Measurements from ENCODE around the gene DYNLT2B. TPM values are rescaled to one million over a fixed set of nuclear protein-coding genes. Genes with fewer than 3 reads are reported as not detected.

Gene DYNLT2B
- total RNA-seq, 1 donor, result 16.0 TPM

DNA sequence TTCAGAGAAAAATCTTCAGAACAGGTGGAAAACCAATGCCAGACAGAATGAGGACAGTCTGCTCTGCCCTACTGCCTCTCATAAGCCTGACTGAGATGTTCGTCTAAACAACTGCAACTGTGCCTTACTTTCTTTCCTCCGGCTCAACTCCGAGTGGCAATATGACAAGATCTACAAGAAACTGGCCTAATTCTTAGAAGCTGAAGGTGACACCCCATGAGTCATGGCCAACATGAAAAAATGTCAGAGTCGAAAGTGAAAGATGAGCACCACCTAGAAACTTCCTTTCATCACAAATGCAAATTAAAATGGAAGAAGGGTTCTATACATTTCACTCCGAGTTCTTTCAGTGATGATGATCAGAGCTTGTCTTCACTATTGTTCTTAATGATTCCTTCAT lies 43.5 kb downstream of the DYNLT2B start:
- DNase-seq (ENCODE audit: low read depth), result no peak
- H3K4me3 ChIP-seq (ENCODE audit: low read depth, low read length), result no peak overlapping the region
- TF ChIP-seq, protein P1, sequence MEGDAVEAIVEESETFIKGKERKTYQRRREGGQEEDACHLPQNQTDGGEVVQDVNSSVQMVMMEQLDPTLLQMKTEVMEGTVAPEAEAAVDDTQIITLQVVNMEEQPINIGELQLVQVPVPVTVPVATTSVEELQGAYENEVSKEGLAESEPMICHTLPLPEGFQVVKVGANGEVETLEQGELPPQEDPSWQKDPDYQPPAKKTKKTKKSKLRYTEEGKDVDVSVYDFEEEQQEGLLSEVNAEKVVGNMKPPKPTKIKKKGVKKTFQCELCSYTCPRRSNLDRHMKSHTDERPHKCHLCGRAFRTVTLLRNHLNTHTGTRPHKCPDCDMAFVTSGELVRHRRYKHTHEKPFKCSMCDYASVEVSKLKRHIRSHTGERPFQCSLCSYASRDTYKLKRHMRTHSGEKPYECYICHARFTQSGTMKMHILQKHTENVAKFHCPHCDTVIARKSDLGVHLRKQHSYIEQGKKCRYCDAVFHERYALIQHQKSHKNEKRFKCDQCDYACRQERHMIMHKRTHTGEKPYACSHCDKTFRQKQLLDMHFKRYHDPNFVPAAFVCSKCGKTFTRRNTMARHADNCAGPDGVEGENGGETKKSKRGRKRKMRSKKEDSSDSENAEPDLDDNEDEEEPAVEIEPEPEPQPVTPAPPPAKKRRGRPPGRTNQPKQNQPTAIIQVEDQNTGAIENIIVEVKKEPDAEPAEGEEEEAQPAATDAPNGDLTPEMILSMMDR (IDR thresholded peaks at IDR 0.05; ENCODE audit: insufficient read depth, low read length), result no peak

DNA sequence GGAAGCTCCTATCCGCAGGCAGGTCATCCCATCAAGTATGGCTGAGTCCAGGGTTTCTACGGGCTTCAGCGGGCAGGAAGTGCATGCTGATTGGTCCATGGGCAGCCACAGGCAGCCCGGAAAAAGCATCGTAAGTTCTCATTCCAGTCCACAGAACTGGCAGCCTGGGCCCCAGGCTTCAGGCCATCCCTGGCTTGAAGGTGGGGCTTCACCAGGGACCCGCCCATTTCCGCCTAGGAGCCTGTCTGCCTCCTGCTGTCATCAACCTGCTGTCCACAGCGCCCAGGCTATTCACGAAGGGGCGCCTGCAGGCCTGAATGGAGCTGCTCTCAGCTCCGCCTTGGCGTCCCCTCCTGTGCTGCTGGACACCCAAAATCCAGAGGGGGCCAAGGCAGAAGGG lies 44.4 kb downstream of the DYNLT2B start:
- TF ChIP-seq, protein P1 (IDR thresholded peaks at IDR 0.05; ENCODE audit: insufficient read depth, low read length), result no peak
- no peak for DNase-seq (ENCODE audit: low read depth)
- no peak overlapping the region for H3K4me3 ChIP-seq (ENCODE audit: low read depth, low read length)

DNA sequence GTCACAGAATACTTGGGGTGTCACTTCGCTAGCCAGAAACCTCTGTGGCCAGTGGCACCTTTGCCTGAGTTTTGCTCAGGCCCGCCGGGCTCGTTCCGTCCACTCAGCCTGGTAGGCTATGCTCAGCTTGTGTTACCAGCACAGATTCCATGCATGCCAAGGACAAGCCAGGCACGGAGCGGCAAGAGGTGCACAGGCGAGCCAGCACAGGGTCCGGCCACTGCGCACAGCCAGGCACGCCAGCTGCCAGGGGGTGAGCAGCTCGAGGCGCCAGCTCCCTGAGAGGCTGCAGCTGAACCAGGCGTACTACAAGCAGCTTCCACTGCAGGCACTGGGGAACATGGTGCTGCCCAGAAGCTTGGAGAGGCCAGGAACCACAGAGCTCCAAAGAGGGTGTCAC lies 45.2 kb downstream of the DYNLT2B start:
- H3K4me3 ChIP-seq (ENCODE audit: low read depth, low read length), result no peak overlapping the region
- DNase-seq (ENCODE audit: low read depth), result no peak
- TF ChIP-seq, protein P1 (IDR thresholded peaks at IDR 0.05; ENCODE audit: insufficient read depth, low read length), result no peak

DNA sequence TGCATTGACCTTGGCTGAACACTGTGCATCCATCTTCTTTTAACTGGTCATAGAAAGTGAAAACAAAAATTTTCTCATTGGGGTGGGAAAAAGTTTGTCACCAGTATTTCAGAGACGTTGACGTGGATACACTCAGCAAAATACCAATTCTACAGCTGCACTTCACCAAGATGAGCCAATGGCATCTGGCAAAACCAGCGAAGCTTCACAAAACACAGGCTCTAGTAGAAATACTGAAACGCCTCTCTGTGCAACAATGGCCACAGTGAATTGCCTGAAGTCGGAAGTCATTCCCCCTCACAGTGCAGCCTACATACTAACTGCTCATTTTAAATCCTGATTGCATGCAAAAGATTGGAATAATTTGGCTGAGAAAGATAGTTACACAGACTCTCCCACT lies 47.5 kb downstream of the DYNLT2B start:
- H3K4me3 ChIP-seq (ENCODE audit: low read depth, low read length), result no peak overlapping the region
- TF ChIP-seq, protein P1 (IDR thresholded peaks at IDR 0.05; ENCODE audit: insufficient read depth, low read length), result no peak
- DNase-seq (ENCODE audit: low read depth), result no peak

DNA sequence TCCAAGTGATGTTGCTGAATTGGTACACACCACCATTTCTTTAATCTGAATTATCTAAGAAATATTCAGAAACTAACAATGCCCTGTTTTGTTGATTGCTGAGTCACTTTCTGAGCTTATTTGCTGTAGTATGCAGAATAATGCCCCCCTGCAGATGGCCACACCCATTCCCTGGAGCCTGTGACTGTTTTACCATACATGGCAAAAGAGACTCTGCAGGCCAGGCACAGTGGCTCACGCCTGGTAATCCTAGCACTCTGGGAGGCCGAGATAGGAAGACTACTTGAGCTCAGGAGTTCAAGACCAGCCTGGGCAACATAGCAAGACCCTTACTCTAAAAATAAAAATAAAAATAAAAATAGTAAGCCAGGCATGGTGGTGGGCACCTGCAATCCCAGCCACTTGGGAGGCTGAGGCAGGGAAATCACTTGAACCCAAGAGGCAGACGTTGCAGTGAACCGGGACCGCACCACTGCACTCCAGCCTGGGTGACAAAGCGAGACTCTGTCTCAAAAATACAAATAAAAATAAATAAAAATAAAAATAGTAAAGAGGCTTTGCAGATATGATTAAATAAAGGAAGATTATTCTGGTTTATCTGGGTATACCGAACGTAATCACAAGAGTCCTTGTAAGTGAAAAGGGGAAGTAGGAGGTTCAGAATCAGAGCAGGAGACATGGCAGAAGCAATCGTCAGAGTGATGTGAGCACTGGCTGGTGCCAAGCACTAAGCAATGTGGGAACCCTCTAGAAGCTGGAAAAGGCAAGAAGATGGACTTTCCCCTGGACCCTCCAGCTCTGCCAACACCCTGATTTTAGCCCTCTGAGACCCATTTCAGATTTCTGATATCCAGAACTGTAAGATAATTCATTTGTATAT lies 49.5 kb downstream of the DYNLT2B start:
- no peak overlapping the region for H3K4me3 ChIP-seq (ENCODE audit: low read depth, low read length)
- DNase-seq (ENCODE audit: low read depth), result peak; percentile 75
- TF ChIP-seq, protein P1 (IDR thresholded peaks at IDR 0.05; ENCODE audit: insufficient read depth, low read length), result no peak

DNA sequence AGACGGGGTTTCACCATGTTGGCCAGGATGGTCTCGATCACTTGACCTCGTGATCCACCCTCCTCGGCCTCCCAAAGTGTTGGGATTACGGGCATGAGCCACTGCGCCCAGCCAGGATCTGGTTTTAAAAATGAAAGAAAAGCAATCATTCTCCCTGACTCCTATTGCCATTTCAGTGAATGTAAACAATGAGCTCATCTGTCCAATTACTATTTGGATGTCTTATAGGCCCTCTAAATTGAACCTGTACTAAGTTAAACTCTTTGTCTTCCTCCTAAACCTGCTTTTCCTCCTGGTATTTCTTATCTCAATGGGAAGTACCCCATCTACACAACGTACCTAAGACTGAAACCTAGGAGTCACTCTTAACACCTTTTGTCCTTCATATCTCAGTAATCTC lies 54.2 kb downstream of the DYNLT2B start:
- H3K4me3 ChIP-seq (ENCODE audit: low read depth, low read length), result no peak overlapping the region
- TF ChIP-seq, protein P1 (IDR thresholded peaks at IDR 0.05; ENCODE audit: insufficient read depth, low read length), result no peak
- no peak for DNase-seq (ENCODE audit: low read depth)
